PC-9 (cell line): ENCODE data around the gene GRIP2. TPM values are rescaled to one million over a fixed set of nuclear protein-coding genes. Genes with fewer than 3 reads are reported as not detected.

Source experiments
- BruUV-seq: library from RNA; stranded (reverse); fragments of 400-500 nt; replicated peaks from 2 replicates; lab custom pipeline; 2021; lab: Mats Ljungman, UMichigan
- CTCF ChIA-PET: fragments of 300-600 bp; sonication (Branson Sonifier 250); formaldehyde crosslinking; loops from one replicate; lab custom pipeline; 2022; ENCODE audit warnings: antibody characterized with exemption; lab: Charles Lee
- POLR2A ChIA-PET: fragments of 300-600 bp; sonication (Branson Sonifier 250); formaldehyde crosslinking; loops from one replicate; lab custom pipeline; 2022; ENCODE audit warnings: antibody characterized with exemption; ENCODE audit not compliant: unreplicated experiment; lab: Charles Lee
- DNase-seq, 2 experiments: peaks; one replicate each; pipeline versions ENCODE4 v3.0.0 to v3.0.0-alpha.2; 2015 to 2022; ENCODE audit warnings: mixed read lengths in 1 of 2
- H2AFZ ChIP-seq: fragments of 200-600 bp; sonication (generic); 2 replicates; pipeline ENCODE4 v1.8.1; 2017; ENCODE audit warnings: antibody characterized with exemption
- H3F3A ChIP-seq: fragments of 200-600 bp; sonication (generic); 2 replicates; pipeline ENCODE4 v1.8.1; 2017; ENCODE audit warnings: antibody characterized with exemption, mild to moderate bottlenecking, low read depth; ENCODE audit not compliant: insufficient read depth
- H3K27ac ChIP-seq: fragments of 200-600 bp; sonication (generic); 2 replicates; pipeline ENCODE4 v1.6.1; 2016; ENCODE audit warnings: mixed run types
- H3K27me3 ChIP-seq: fragments of 200-600 bp; sonication (generic); 2 replicates; pipeline ENCODE4 v1.6.1; 2016; ENCODE audit warnings: low read depth, mixed run types; ENCODE audit not compliant: insufficient read depth
- H3K36me3 ChIP-seq: fragments of 200-600 bp; sonication (generic); 2 replicates; pipeline ENCODE4 v1.6.1; 2016; ENCODE audit warnings: low read depth, mixed run types
- H3K4me1 ChIP-seq: fragments of 200-600 bp; sonication (generic); replicated peaks from 2 replicates; pipeline ENCODE4 v1.6.1; 2016; ENCODE audit warnings: mixed run types; ENCODE audit not compliant: insufficient read depth
- H3K4me2 ChIP-seq: fragments of 200-600 bp; sonication (generic); 2 replicates; pipeline ENCODE4 v1.6.1; 2017; ENCODE audit warnings: mixed run types
- H3K4me3 ChIP-seq: fragments of 200-600 bp; sonication (generic); 2 replicates; pipeline ENCODE4 v1.6.1; 2016; ENCODE audit warnings: mixed run types
- H3K79me2 ChIP-seq: fragments of 200-600 bp; sonication (generic); 2 replicates; pipeline ENCODE4 v1.6.1; 2017; ENCODE audit warnings: low read depth, mixed run types
- H3K9me2 ChIP-seq: fragments of 200-600 bp; sonication (generic); 2 replicates; pipeline ENCODE4 v1.8.1; 2017; ENCODE audit warnings: mild to moderate bottlenecking; ENCODE audit not compliant: insufficient read depth
- H3K9me3 ChIP-seq: fragments of 200-600 bp; sonication (generic); 2 replicates; pipeline ENCODE4 v1.8.1; 2016; ENCODE audit warnings: low read depth; ENCODE audit not compliant: insufficient read depth
- H4K20me1 ChIP-seq: fragments of 200-600 bp; sonication (generic); 2 replicates; pipeline ENCODE4 v1.8.1; 2017; ENCODE audit not compliant: insufficient read depth
- EZH2 ChIP-seq: fragments of 200-600 bp; sonication (generic); IDR thresholded peaks from 2 replicates; pipeline ENCODE4 v1.8.0; 2017; ENCODE audit warnings: antibody characterized with exemption, low read depth
- intact Hi-C: fragments of 100-400 bp; cut with micrococcal nuclease; formaldehyde crosslinking; loops from one replicate; pipeline ENCODE4 v1.10.0; 2022; ENCODE audit not compliant: unreplicated experiment
- total RNA-seq: library from RNA; stranded (reverse); gene quantifications from 2 replicates; pipeline ENCODE4 v1.2.3, GENCODE V29; 2021
- TF ChIP-seq, protein P1 (sequence below): fragments of 200-600 bp; sonication (generic); conservative IDR thresholded peaks from 2 replicates; pipeline ENCODE4 v1.6.1; 2017; ENCODE audit warnings: mixed run types, antibody characterized with exemption, mild to moderate bottlenecking, moderate library complexity

Gene GRIP2
- total RNA-seq, 1 experiment from 2014 or later = not detected

DNA sequence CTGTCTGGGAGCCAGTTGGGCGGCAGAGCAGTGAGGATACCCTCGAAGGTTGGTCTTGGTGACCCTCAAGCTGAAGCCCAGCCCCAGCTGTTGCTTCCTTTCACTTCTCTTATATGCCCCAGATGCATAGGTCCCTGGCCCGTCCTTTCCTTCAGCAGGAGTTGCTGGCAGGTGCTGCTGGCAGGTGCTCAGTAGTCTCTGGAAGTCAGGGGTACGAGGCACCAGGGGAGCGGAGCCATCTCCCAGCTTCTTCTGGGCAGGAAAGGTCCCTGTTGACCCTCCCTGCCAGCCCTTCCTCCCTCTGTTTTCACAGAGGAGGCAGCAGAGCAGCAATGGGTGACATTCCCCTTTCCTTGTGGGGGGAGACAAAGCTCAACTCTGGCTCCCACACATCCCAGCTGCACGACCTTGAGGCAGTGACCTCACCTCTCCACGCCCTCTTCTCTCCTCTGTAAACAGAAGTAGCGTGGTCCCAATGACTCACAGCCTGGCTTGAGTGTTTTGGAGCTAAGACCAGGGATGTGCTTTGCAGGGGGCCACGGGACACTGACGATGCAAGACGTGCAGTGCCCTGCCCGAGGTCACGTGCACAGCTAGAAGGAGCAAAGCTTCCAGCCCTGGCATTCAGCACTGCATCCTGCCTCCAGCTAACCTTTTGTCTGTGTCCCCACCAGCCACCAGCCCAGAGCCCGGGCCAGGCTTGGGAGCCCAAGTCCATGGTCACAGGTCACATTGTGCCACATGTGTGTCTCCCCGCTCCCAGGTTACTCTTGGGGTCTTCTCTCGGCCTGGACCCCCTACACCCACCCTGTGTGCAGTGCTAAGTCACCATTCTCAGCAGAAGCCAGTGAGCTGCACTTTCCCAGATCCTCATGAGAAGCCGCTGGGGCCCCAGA is 88.0 kb downstream of the GRIP2 start:
- H3K27ac ChIP-seq = peak overlapping the region; percentile 72
- POLR2A ChIA-PET = interaction anchor here (0.5 kb wide), 1 partner anchor 77 kb away, joined by 4 read pairs; no protein-coding TSS in a partner anchor
- CTCF ChIA-PET = interaction anchor here (1.1 kb wide), 1 partner anchor 16 kb away, joined by 5 read pairs; no protein-coding TSS in a partner anchor
- peaks cover 29% of the 10 kb centered on the region for H3K4me1 ChIP-seq
- H2AFZ ChIP-seq = no peak overlapping the region
- H3K9me2 ChIP-seq = no peaks in the 10 kb centered on the region
- H3K27me3 ChIP-seq = no peaks in the 10 kb centered on the region
- H3K4me2 ChIP-seq = peak overlapping the region; percentile 55
- no TSS peak for BruUV-seq
- intact Hi-C loops = loop anchor here (1.0 to 5.0 kb wide), 3 partner anchors 19 to 45 kb away; no protein-coding TSS in a partner anchor
- H3K79me2 ChIP-seq = peaks cover 7% of the 10 kb centered on the region; the same call in 1 of the 2 replicates
- no peak overlapping the region for H3K4me3 ChIP-seq
- DNase-seq = peak in 1 of 2 experiments; percentile 57
- no peaks in the 10 kb centered on the region for H3K9me3 ChIP-seq
- H3K36me3 ChIP-seq = peaks cover 48% of the 10 kb centered on the region
- peaks cover 74% of the 10 kb centered on the region for H3F3A ChIP-seq
- peaks cover 15% of the 10 kb centered on the region for H4K20me1 ChIP-seq
- TF ChIP-seq, protein P1, sequence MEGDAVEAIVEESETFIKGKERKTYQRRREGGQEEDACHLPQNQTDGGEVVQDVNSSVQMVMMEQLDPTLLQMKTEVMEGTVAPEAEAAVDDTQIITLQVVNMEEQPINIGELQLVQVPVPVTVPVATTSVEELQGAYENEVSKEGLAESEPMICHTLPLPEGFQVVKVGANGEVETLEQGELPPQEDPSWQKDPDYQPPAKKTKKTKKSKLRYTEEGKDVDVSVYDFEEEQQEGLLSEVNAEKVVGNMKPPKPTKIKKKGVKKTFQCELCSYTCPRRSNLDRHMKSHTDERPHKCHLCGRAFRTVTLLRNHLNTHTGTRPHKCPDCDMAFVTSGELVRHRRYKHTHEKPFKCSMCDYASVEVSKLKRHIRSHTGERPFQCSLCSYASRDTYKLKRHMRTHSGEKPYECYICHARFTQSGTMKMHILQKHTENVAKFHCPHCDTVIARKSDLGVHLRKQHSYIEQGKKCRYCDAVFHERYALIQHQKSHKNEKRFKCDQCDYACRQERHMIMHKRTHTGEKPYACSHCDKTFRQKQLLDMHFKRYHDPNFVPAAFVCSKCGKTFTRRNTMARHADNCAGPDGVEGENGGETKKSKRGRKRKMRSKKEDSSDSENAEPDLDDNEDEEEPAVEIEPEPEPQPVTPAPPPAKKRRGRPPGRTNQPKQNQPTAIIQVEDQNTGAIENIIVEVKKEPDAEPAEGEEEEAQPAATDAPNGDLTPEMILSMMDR = no peak
- no peak for TF ChIP-seq EZH2

DNA sequence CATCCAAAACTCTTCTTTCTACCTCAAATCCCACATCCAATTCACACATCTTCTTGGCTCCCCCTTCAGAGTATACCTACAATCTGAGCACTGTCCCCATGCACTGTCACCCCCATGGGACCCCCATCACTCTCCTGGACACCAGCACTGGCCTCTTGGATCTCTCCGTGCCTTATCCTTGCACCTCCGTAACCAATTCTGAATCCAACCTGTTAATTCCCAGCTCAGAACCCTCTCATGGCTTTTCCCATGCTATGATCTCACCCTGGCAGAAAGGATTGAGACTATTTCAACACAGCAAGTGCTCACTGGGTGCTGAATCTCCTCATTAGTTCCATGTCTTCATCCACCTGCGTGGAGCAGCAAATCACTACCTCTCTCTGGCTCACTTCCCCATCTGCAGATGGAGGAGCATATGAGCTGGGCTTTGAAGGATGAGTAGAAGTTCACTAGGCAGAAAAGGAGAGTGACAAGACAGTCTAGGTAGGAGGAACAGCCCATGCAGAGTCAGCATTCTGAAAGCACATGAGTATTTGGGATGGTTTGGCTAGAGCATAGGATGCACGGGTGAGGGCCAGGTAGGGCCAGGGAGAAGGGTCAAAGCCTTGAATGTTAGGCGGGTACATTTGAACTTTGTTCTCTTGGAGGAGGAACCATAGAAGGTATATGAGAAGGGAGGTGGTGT is 89.1 kb downstream of the GRIP2 start:
- H3K9me2 ChIP-seq = no peaks in the 10 kb centered on the region
- TF ChIP-seq EZH2 = no peak
- TF ChIP-seq, protein P1 = no peak
- peaks cover 7% of the 10 kb centered on the region; the same call in 1 of the 2 replicates for H3K79me2 ChIP-seq
- intact Hi-C loops = loop anchor here (1.0 to 5.0 kb wide), 2 partner anchors 34 to 44 kb away; no protein-coding TSS in a partner anchor
- peaks cover 76% of the 10 kb centered on the region for H3F3A ChIP-seq
- no peak overlapping the region for H3K4me3 ChIP-seq
- no peak overlapping the region for H3K4me2 ChIP-seq
- ChIA-PET POLR2A (no interaction called here), CTCF (no interaction called here)
- no TSS peak for BruUV-seq
- H3K27me3 ChIP-seq = no peaks in the 10 kb centered on the region
- DNase-seq = no peak
- peaks cover 15% of the 10 kb centered on the region for H4K20me1 ChIP-seq
- H3K27ac ChIP-seq = no peak overlapping the region
- no peak overlapping the region for H2AFZ ChIP-seq
- peaks cover 51% of the 10 kb centered on the region for H3K36me3 ChIP-seq
- peaks cover 29% of the 10 kb centered on the region for H3K4me1 ChIP-seq
- H3K9me3 ChIP-seq = no peaks in the 10 kb centered on the region

DNA sequence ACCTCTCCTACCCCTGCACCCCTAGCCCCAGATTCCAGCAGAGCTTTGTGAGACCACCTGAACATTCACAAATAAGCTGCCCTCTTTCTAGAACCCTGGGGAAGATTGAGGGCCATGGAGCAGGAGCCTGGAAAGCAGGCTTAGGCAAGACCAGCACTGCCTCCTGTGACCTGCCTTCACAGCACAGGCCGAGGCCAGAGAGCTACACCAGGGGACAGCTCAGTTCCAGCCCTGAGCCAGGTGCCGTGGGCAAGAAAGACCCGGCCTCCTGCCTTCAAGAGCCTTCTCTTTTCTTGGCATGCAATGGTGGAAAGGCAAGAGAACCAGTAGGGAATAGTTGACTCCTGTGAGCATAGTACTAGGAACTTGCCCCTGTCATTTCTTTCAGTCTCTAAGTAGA is 89.6 kb downstream of the GRIP2 start:
- no peak overlapping the region for H3K4me3 ChIP-seq
- peaks cover 78% of the 10 kb centered on the region for H3F3A ChIP-seq
- H2AFZ ChIP-seq = no peak overlapping the region
- H3K4me2 ChIP-seq = no peak overlapping the region
- TF ChIP-seq EZH2 = no peak
- TF ChIP-seq, protein P1 = no peak
- H3K4me1 ChIP-seq = peaks cover 29% of the 10 kb centered on the region
- peaks cover 7% of the 10 kb centered on the region; the same call in 1 of the 2 replicates for H3K79me2 ChIP-seq
- no TSS peak for BruUV-seq
- no peaks in the 10 kb centered on the region for H3K9me2 ChIP-seq
- POLR2A ChIA-PET = no interaction called here
- H3K27ac ChIP-seq = no peak overlapping the region
- H4K20me1 ChIP-seq = peaks cover 15% of the 10 kb centered on the region
- H3K27me3 ChIP-seq = no peaks in the 10 kb centered on the region
- CTCF ChIA-PET = no interaction called here
- H3K9me3 ChIP-seq = no peaks in the 10 kb centered on the region
- H3K36me3 ChIP-seq = peaks cover 55% of the 10 kb centered on the region
- no peak for DNase-seq
- intact Hi-C loops = loop anchor here (5.0 kb wide), 1 partner anchor 43 kb away; no protein-coding TSS in a partner anchor
